Sigmoid colon (tissue), 7 donors: Measurements from ENCODE around the gene MAML3. TPM values are rescaled to one million over a fixed set of nuclear protein-coding genes. Genes with fewer than 3 reads are reported as not detected.

ENCODE experiments used
- DNase-seq: peaks from one replicate; pipeline ENCODE4 v3.0.0-alpha.2; 2019
- H3K27ac ChIP-seq, 4 donors: fragments of 200-600 bp; sonication (generic); one replicate each; pipeline ENCODE4 v1.5.1; 2016 to 2019; ENCODE audit warnings: mild to moderate bottlenecking in 1 of 4
- H3K27me3 ChIP-seq, 3 donors: fragments of 200-600 bp; sonication (generic); one replicate each; pipeline ENCODE4 v1.5.1; 2019; ENCODE audit warnings: mild to moderate bottlenecking in 1 of 3
- H3K36me3 ChIP-seq, 4 donors: fragments of 200-600 bp; sonication (generic); one replicate each; pipeline ENCODE4 v1.5.1; 2016 to 2019
- H3K4me1 ChIP-seq, 4 donors: fragments of 200-600 bp; sonication (generic); one replicate each; pipeline ENCODE4 v1.5.1; 2017 to 2019
- H3K4me3 ChIP-seq, 4 donors: fragments of 200-600 bp; sonication (generic); one replicate each; pipeline ENCODE4 v1.5.1; 2017 to 2019; ENCODE audit warnings: mild to moderate bottlenecking in 2 of 4, moderate library complexity in 1 of 4
- H3K9me3 ChIP-seq, 4 donors: fragments of 200-600 bp in 3 of 4; sonication (generic) in 3 of 4; one replicate each; pipeline versions ENCODE4 v1.5.1 to v1.6.1; 2013 to 2019
- CTCF ChIP-seq, 4 experiments: fragments of 450-650 bp in 3 of 4; fragments of 200-600 bp in 1 of 4; IDR thresholded peaks; one replicate each; pipeline ENCODE4 v1.5.1; 2016 to 2019; ENCODE audit warnings: antibody characterized with exemption in 4 of 4, mild to moderate bottlenecking in 3 of 4, moderate library complexity in 2 of 4
- EP300 ChIP-seq, 4 donors: sonication (generic); formaldehyde crosslinking; IDR thresholded peaks; one replicate each; pipeline ENCODE4 v1.6.1; 2017; ENCODE audit warnings: antibody characterized with exemption in 4 of 4
- POLR2A ChIP-seq, 2 donors: fragments of 450-650 bp; IDR thresholded peaks; one replicate each; pipeline ENCODE4 v1.6.1; 2016; ENCODE audit warnings: antibody characterized with exemption in 2 of 2, mild to moderate bottlenecking in 2 of 2, moderate library complexity in 2 of 2
- POLR2AphosphoS5 ChIP-seq, 4 donors: sonication (generic); formaldehyde crosslinking; IDR thresholded peaks; one replicate each; pipeline ENCODE4 v1.6.1; 2017; ENCODE audit warnings: antibody characterized with exemption in 4 of 4
- WGBS, 2 donors: extraction: QIAGEN DNeasy Blood & Tissue Kit; methylation state at CpG; one replicate each; pipeline ENCODE4 v1.1.7; 2013; 5-methylcytosine and 5-hydroxymethylcytosine counted together
- intact Hi-C: fragments of 100-400 bp; cut with DNase I; formaldehyde crosslinking; loops from one replicate; pipeline ENCODE4 v1.15.1; 2023
- polyA plus RNA-seq, 3 donors: library from polyadenylated mRNA; stranded (reverse); fragments of 200-250 nt; gene quantifications; one replicate each; pipeline ENCODE4 v1.2.3, GENCODE V29; 2013
- total RNA-seq, 4 donors: library from RNA; depleted of rRNA; stranded (reverse); fragments of >200 nt; gene quantifications; one replicate each; pipeline ENCODE4 v1.1.0, GENCODE V29; 2016
- donor health status: healthy with polysubstance abuse.
- donor health status: Bipolar disorder and iron deficiency.
- donor health status: healthy.

Gene MAML3
- total and polyA plus RNA-seq, 7 donors: 3.5 to 16.3 (median 5.4) TPM

GRCh38 chr4:139749338-139749737, 404.6 kb downstream of the MAML3 start:
- no peaks in the 10 kb centered on the region for H3K4me1 ChIP-seq
- H3K27ac ChIP-seq: no peak overlapping the region
- no peaks in the 10 kb centered on the region for H3K9me3 ChIP-seq
- H3K27me3 ChIP-seq: no peaks in the 10 kb centered on the region
- no peak overlapping the region for H3K4me3 ChIP-seq
- H3K36me3 ChIP-seq: no peaks in the 10 kb centered on the region
- 57 to 82% methylated on average over 6 of the region's 6 CpGs for WGBS, 2 donors
- no peak for DNase-seq
- intact Hi-C loops: no loop called here
- no peak for TF ChIP-seq POLR2A (IDR thresholded peaks at IDR 0.05)
- TF ChIP-seq POLR2AphosphoS5 (IDR thresholded peaks at IDR 0.05): no peak
- TF ChIP-seq EP300 (IDR thresholded peaks at IDR 0.05): no peak
- no peak for TF ChIP-seq CTCF (IDR thresholded peaks at IDR 0.05)

DNA sequence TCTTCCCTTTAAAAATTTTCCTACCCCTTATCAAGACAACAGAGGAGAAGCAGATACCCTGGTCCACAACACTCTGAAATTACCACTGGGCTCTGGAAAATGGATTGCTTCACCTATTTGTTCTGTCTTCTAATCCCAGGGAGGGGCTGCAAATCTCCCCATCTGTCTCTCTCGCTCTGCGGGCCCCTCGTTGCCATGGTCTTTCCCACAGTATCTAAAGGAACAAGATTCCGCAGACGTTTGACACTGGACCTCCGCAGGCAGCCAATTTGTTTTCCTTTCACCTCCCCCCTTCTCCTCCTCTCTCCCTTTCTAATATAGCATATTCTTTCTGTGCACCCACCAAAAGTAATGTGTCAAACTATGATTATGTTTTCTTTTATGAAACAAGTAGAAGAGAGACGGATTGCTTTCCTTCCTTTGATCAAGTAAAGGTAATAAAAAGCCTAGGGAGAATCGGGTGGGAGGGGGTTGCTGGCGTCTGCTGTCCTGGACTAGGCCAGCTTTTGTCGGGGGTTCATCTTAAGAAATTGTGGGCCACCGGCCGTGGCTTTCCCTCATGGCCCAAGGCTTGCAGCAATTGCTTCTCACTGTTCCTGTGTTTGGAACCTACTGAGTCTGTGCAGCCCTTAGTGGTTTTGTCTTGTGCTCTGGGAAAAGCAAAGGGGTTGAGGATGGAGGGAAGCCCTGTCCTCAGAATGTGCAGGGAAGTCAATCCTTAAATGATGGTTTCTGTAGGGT, 407.4 kb downstream of the MAML3 start:
- TF ChIP-seq EP300 (IDR thresholded peaks at IDR 0.05) (no peak), POLR2A (IDR thresholded peaks at IDR 0.05) (no peak), CTCF (IDR thresholded peaks at IDR 0.05) (no peak), POLR2AphosphoS5 (IDR thresholded peaks at IDR 0.05) (no peak)
- Histone ChIP-seq H3K27ac (no peak overlapping the region), H3K36me3 (no peaks in the 10 kb centered on the region), H3K4me3 (no peak overlapping the region), H3K27me3 (no peaks in the 10 kb centered on the region), H3K4me1 (no peaks in the 10 kb centered on the region), H3K9me3 (no peaks in the 10 kb centered on the region)
- intact Hi-C loops: no loop called here
- no peak for DNase-seq
- 87 to 91% methylated on average over 12 of the region's 12 CpGs for WGBS, 2 donors

DNA sequence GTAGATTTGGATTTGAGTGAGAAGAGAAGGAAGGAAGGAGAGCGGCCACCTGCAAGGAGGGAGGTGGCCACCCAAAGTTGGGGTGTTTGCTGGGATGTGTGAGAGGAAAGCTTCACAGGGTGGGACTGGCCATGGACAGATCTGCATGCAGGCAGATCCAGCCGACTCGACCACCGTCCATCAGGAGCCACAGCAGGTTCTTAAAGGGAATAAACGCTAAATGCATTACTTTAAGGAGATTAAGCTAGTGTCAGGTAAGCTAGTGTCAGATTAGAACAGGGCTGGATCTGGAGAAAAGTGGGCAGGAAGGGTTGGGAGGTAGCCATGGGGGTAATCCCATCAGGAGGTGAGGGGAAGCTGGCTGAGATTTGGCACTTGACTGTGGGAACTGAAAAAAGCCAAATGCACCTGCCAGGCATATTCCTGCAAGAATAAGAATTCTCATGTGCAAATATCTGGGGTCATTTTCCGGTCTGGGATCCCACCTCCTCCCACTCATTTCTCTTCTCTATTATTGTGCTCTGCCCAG, 408.8 kb downstream of the MAML3 start:
- peaks cover 0 to 12% (median 11%) of the 10 kb centered on the region in 4 donors for H3K4me1 ChIP-seq
- DNase-seq: no peak
- WGBS, 2 donors: 93 to 98% methylated on average over 6 of the region's 6 CpGs
- H3K9me3 ChIP-seq: no peaks in the 10 kb centered on the region
- no peak overlapping the region for H3K27ac ChIP-seq
- TF ChIP-seq EP300 (IDR thresholded peaks at IDR 0.05) (no peak), POLR2A (IDR thresholded peaks at IDR 0.05) (no peak), POLR2AphosphoS5 (IDR thresholded peaks at IDR 0.05) (no peak), CTCF (IDR thresholded peaks at IDR 0.05) (no peak)
- no peaks in the 10 kb centered on the region for H3K36me3 ChIP-seq
- intact Hi-C loops: no loop called here
- no peak overlapping the region for H3K4me3 ChIP-seq
- H3K27me3 ChIP-seq: no peaks in the 10 kb centered on the region

- H3K4me3 ChIP-seq: no peak overlapping the region
- intact Hi-C loops: no loop called here
- no peaks in the 10 kb centered on the region for H3K9me3 ChIP-seq
- TF ChIP-seq POLR2A (IDR thresholded peaks at IDR 0.05): no peak
- no peak for TF ChIP-seq EP300 (IDR thresholded peaks at IDR 0.05)
- TF ChIP-seq CTCF (IDR thresholded peaks at IDR 0.05): no peak
- no peaks in the 10 kb centered on the region for H3K36me3 ChIP-seq
- H3K27me3 ChIP-seq: no peaks in the 10 kb centered on the region
- no peak for DNase-seq
- H3K27ac ChIP-seq: no peak overlapping the region
- 91 to 93% methylated on average over 1 of the region's 1 CpG for WGBS, 2 donors
- H3K4me1 ChIP-seq: peaks cover 0 to 17% (median 16%) of the 10 kb centered on the region in 4 donors
These were observed 409.8 kb downstream of the MAML3 start for GRCh38 chr4:139744232-139744631.
